Lower leg skin (tissue), 3 donors: ENCODE measurements around the gene PLA2G2D.

Experiments
- CTCF ChIP-seq, 3 donors: fragments of 450-650 bp; IDR thresholded peaks; one replicate each; pipeline ENCODE4 v1.5.1; 2016; ENCODE audit warnings: antibody characterized with exemption in 3 of 3, mild to moderate bottlenecking in 3 of 3, moderate library complexity in 2 of 3
- POLR2A ChIP-seq, 2 donors: fragments of 450-650 bp; IDR thresholded peaks; one replicate each; pipeline ENCODE4 v1.6.1; 2016 to 2017; ENCODE audit warnings: antibody characterized with exemption in 2 of 2, mild to moderate bottlenecking in 1 of 2, moderate library complexity in 1 of 2

DNA sequence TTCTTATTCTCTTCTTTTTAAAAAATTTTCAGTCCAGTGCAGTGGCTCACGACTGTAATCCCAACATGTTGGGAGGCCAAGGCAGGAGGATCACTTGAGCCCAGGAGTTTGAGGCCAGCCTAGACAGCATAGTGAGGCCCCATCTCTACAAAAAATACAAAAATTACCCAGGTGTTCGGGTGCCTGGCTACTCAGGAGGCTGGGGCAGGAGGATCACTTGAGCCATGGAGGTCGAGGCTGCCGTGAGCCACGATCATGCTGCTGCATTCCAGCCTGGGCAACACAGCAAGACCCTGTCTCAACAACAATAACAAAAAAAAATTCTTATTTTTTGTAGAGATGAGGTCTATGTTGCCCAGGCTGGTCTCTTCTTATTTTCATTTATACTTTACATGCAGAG lies 7.9 kb downstream of the PLA2G2D start:
- TF ChIP-seq POLR2A (IDR thresholded peaks at IDR 0.05) (no peak), CTCF (IDR thresholded peaks at IDR 0.05) (no peak)
